ENCODE data around the gene MEGF9. TPM values are rescaled to one million over a fixed set of nuclear protein-coding genes. Genes with fewer than 3 reads are reported as not detected.

MEGF9 gene
- total RNA-seq, 4 donors from 2014 or later = 49.0 to 59.0 (median 57.0) TPM

GRCh38 chr9:120690372-120690771, 23.9 kb downstream of the MEGF9 start:
- intact Hi-C loops (cut with DNase I; ENCODE audit: low total_unique reads) = no loop called here
- no peak for DNase-seq (ENCODE audit: low spot score in 2 of 2)
- no peak overlapping the region for H3K4me3 ChIP-seq (ENCODE audit: low read depth, poor library complexity, severe bottlenecking)
- no peak for TF ChIP-seq CTCF (IDR thresholded peaks at IDR 0.05)
- TF ChIP-seq POLR2A (IDR thresholded peaks at IDR 0.05) = no peak

GRCh38 chr9:120689860-120690259, 24.4 kb downstream of the MEGF9 start:
- intact Hi-C loops (cut with DNase I; ENCODE audit: low total_unique reads) = no loop called here
- 74 to 79% methylated on average over 3 of the region's 3 CpGs for WGBS, 2 donors
- no peak overlapping the region for H3K4me3 ChIP-seq (ENCODE audit: low read depth, poor library complexity, severe bottlenecking)
- DNase-seq (ENCODE audit: low spot score in 2 of 2) = no peak
- no peak for TF ChIP-seq CTCF (IDR thresholded peaks at IDR 0.05)
- no peak for TF ChIP-seq POLR2A (IDR thresholded peaks at IDR 0.05)

GRCh38 chr9:120688758-120689157, 25.5 kb downstream of the MEGF9 start:
- DNase-seq (ENCODE audit: low spot score in 2 of 2) = no peak
- 45 to 57% methylated on average over 3 of the region's 3 CpGs for WGBS, 2 donors
- no peak for TF ChIP-seq POLR2A (IDR thresholded peaks at IDR 0.05)
- no peak for TF ChIP-seq CTCF (IDR thresholded peaks at IDR 0.05)
- no peak overlapping the region for H3K4me3 ChIP-seq (ENCODE audit: low read depth, poor library complexity, severe bottlenecking)
- intact Hi-C loops (cut with DNase I; ENCODE audit: low total_unique reads) = no loop called here

- no peak overlapping the region for H3K4me3 ChIP-seq (ENCODE audit: low read depth, poor library complexity, severe bottlenecking)
- 68 to 75% methylated on average over 3 of the region's 3 CpGs for whole genome bisulfite sequencing, 2 donors
- intact Hi-C loops (cut with DNase I; ENCODE audit: low total_unique reads) = no loop called here
- no peak for TF ChIP-seq POLR2A (IDR thresholded peaks at IDR 0.05)
- TF ChIP-seq CTCF (IDR thresholded peaks at IDR 0.05) = no peak
- DNase-seq (ENCODE audit: low spot score in 2 of 2) = no peak
Measured at GRCh38 chr9:120683150-120683549, 31.1 kb downstream of the MEGF9 start.

- no peak for DNase-seq (ENCODE audit: low spot score in 2 of 2)
- no peak overlapping the region for H3K4me3 ChIP-seq (ENCODE audit: low read depth, poor library complexity, severe bottlenecking)
- intact Hi-C loops (cut with DNase I; ENCODE audit: low total_unique reads) = no loop called here
- TF ChIP-seq POLR2A (IDR thresholded peaks at IDR 0.05) = no peak
- no peak for TF ChIP-seq CTCF (IDR thresholded peaks at IDR 0.05)
- WGBS, 2 donors = 87 to 91% methylated on average over 5 to 6 of the region's 6 CpGs
Measured at GRCh38 chr9:120681121-120681520, 33.1 kb downstream of the MEGF9 start.

GRCh38 chr9:120680579-120680978, 33.7 kb downstream of the MEGF9 start:
- intact Hi-C loops (cut with DNase I; ENCODE audit: low total_unique reads) = no loop called here

More at GRCh38 chr9:120680579-120680978, 33.7 kb downstream of the MEGF9 start:
- 82 to 84% methylated on average over 4 of the region's 4 CpGs for WGBS, 2 donors
- no peak overlapping the region for H3K4me3 ChIP-seq (ENCODE audit: low read depth, poor library complexity, severe bottlenecking)
- TF ChIP-seq CTCF (IDR thresholded peaks at IDR 0.05) (no peak), POLR2A (IDR thresholded peaks at IDR 0.05) (no peak)
- DNase-seq (ENCODE audit: low spot score in 2 of 2) = no peak
